BLaER1 (cell line): ENCODE data around the gene LRP6.

Experiments
- H3K27ac ChIP-seq: shearing (Covaris generic); formaldehyde crosslinking; 2 replicates; pipeline ENCODE4 v1.8.1; 2022
- H3K27me3 ChIP-seq: shearing (Covaris generic); formaldehyde crosslinking; 2 replicates; pipeline ENCODE4 v1.8.1; 2022
- H3K36me3 ChIP-seq: shearing (Covaris generic); formaldehyde crosslinking; 2 replicates; pipeline ENCODE4 v1.8.1; 2022
- H3K4me1 ChIP-seq: shearing (Covaris generic); formaldehyde crosslinking; 2 replicates; pipeline ENCODE4 v1.8.1; 2022
- H3K4me2 ChIP-seq: shearing (Covaris generic); formaldehyde crosslinking; 2 replicates; pipeline ENCODE4 v1.8.1; 2022
- H3K4me3 ChIP-seq: shearing (Covaris generic); formaldehyde crosslinking; 2 replicates; pipeline ENCODE4 v1.8.1; 2022
- H3K9ac ChIP-seq: shearing (Covaris generic); formaldehyde crosslinking; 2 replicates; pipeline ENCODE4 v1.8.1; 2022
- H3K9me3 ChIP-seq: shearing (Covaris generic); formaldehyde crosslinking; 2 replicates; pipeline ENCODE4 v1.8.1; 2022
- H4K20me1 ChIP-seq: shearing (Covaris generic); formaldehyde crosslinking; 2 replicates; pipeline ENCODE4 v1.8.1; 2022
- Cebpa-rat ChIP-seq: shearing (Covaris generic); IDR thresholded peaks from 2 replicates; pipeline ENCODE4 v1.8.1; 2022

Gene LRP6

DNA sequence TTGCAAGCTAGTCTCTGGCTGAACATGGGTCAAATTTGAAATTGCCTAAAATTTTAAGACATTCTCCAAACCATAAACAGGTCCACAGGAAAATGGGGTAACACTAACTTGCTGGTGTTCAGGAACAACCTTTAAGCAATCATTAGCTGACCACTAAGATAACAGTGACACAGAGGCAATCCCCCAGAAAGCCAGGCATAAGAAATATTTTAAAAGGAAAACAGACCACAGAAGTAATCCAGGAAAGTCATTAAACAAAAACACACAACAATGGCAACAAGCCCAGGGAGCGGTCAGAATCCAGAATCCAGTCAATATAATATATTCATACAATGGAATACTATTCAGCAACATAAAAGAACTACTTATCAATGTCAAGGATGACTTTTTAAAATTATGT, 59.1 kb downstream of the LRP6 start:
- Histone ChIP-seq H3K4me1 (no peaks in the 10 kb centered on the region), H3K27me3 (no peaks in the 10 kb centered on the region), H4K20me1 (peaks cover 65% of the 10 kb centered on the region; the same call in 1 of the 2 replicates), H3K4me3 (no peak overlapping the region), H3K27ac (no peak overlapping the region), H3K9ac (no peak overlapping the region), H3K36me3 (peaks cover 17% of the 10 kb centered on the region), H3K4me2 (no peak overlapping the region), H3K9me3 (peaks cover 3% of the 10 kb centered on the region; the same call in 1 of the 2 replicates)
- TF ChIP-seq Cebpa-rat = no peak

DNA sequence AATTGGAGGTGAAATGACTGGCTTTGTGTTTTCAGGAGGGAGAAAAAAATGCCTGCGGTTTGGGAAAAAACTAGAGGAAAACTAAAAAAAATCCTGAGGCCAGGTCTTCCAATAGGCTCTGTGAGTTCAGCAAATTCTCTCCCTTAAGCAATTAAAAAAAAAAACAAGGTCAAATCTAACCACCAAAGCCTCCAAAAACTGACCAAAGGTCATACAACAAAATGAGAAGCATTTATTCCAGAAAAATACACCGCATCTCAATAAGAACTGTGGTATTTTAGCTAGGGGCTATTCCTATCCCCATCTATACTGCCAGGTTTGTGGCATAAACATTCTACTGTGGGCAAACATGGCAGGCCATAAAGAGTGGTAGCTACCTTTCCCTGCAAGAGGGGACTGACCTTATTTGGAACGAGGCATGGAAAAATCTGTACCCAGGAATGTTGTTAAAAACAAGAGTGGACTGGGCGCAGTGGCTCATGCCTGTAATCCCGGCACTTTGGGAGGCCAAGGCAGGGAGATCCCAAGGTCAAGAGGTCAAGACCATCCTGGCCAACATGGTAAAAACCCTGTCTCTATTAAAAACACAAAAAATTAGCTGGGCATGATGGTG, 60.0 kb downstream of the LRP6 start:
- H3K27ac ChIP-seq = no peak overlapping the region
- peaks cover 3% of the 10 kb centered on the region; the same call in 1 of the 2 replicates for H3K9me3 ChIP-seq
- no peaks in the 10 kb centered on the region for H3K27me3 ChIP-seq
- no peak overlapping the region for H3K4me3 ChIP-seq
- H4K20me1 ChIP-seq = peaks cover 62% of the 10 kb centered on the region; the same call in 1 of the 2 replicates
- H3K9ac ChIP-seq = no peak overlapping the region
- no peak for TF ChIP-seq Cebpa-rat
- no peaks in the 10 kb centered on the region for H3K4me1 ChIP-seq
- no peak overlapping the region for H3K4me2 ChIP-seq
- peaks cover 26% of the 10 kb centered on the region for H3K36me3 ChIP-seq

DNA sequence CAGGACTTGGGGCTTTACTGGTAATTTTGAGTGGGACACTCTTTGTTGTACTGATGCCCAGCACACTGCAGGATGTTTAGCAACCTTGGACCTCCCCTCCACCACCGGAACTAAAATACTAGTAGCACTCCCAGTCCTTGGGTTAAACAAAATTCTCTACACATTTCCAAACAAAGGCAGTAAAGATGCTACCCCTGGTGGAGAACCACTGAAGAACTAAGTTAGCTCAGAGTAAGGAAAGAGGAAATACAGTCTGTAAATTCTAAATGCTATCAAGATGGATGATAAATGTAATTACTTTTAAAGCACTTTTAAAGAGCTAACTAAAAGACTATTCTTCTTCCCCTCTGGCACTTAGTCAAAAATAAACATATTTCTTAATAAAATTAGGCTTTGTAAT, 64.1 kb downstream of the LRP6 start:
- H3K4me1 ChIP-seq = no peaks in the 10 kb centered on the region
- peaks cover 33% of the 10 kb centered on the region for H3K9me3 ChIP-seq
- no peak for TF ChIP-seq Cebpa-rat
- H3K4me2 ChIP-seq = no peak overlapping the region
- no peaks in the 10 kb centered on the region for H3K27me3 ChIP-seq
- peaks cover 61% of the 10 kb centered on the region for H3K36me3 ChIP-seq
- peaks cover 30% of the 10 kb centered on the region; the same call in 1 of the 2 replicates for H4K20me1 ChIP-seq
- no peak overlapping the region for H3K4me3 ChIP-seq
- H3K9ac ChIP-seq = no peak overlapping the region
- H3K27ac ChIP-seq = no peak overlapping the region

DNA sequence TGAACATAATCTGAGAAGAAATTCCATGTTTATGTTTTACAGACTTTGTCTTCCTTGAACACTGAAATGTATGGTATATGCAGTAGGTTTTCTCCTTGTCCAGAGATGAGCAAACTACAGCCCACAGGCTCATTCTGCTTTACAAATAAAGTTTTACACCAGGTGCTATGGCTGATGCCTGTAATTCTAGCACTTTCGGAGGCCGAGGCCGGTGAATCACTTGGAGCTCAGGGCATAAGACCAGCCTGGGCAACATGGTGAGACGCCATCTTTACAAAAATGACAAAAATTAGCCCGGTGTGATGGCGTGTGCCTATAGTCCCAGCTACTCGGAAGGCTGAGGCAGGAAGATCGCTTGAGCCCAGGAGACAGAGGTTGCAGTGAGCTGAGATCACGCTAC, 64.7 kb downstream of the LRP6 start:
- no peaks in the 10 kb centered on the region for H3K4me1 ChIP-seq
- H3K27ac ChIP-seq = no peak overlapping the region
- H3K4me3 ChIP-seq = no peak overlapping the region
- no peak overlapping the region for H3K9ac ChIP-seq
- peaks cover 67% of the 10 kb centered on the region for H3K36me3 ChIP-seq
- TF ChIP-seq Cebpa-rat = no peak
- peaks cover 40% of the 10 kb centered on the region for H3K9me3 ChIP-seq
- no peaks in the 10 kb centered on the region for H3K27me3 ChIP-seq
- H3K4me2 ChIP-seq = no peak overlapping the region
- H4K20me1 ChIP-seq = peaks cover 23% of the 10 kb centered on the region; the same call in 1 of the 2 replicates

DNA sequence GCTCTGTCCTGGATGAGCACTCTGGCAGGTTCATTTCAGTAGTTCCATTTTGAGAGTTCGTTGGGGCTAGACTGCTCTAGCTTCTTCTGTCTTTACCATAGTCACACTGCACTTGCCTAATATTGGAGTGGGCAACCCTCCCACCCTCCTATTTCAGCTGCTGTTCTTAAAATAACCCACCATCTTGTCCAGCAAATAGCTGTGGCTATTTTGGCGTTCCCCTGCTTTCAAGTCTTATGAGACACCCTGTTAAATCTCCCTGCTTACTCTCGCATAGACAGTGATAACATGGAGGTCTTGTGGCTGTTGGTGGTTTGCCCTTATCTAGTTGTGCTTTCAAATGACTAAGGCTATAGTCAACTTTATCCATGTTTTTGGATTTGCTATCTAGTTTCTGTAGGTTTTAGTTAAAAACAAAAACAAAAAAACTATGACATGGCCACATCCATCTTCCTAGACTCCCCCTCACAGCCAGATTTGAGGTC, 65.5 kb downstream of the LRP6 start:
- Histone ChIP-seq H3K4me3 (no peak overlapping the region), H3K4me1 (no peaks in the 10 kb centered on the region), H3K9me3 (peaks cover 42% of the 10 kb centered on the region), H3K9ac (no peak overlapping the region), H4K20me1 (peaks cover 15% of the 10 kb centered on the region; the same call in 1 of the 2 replicates), H3K36me3 (peaks cover 75% of the 10 kb centered on the region), H3K27ac (no peak overlapping the region), H3K4me2 (no peak overlapping the region), H3K27me3 (no peaks in the 10 kb centered on the region)
- no peak for TF ChIP-seq Cebpa-rat

DNA sequence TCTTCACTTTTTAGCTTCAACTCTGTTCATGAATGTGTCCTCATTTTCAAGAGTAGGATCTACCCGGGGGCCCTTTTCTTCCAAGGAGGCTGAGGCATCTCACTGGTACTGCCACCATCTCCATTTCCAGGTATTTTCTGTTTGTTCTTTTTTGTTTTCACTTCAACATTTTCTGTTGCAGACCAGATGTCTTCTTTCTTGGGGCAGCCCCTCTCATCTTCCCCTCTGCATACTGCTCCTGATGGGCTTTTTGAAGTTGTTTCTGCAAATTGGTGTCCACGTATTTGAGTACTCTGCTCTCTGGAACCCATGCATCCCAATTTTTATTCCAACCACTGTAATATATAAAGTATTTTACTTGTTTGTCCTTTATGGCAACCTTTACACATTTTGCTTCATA, 66.5 kb downstream of the LRP6 start:
- H3K4me2 ChIP-seq = no peak overlapping the region
- no peaks in the 10 kb centered on the region for H3K4me1 ChIP-seq
- H3K27ac ChIP-seq = no peak overlapping the region
- no peak overlapping the region for H3K9ac ChIP-seq
- no peak overlapping the region for H3K4me3 ChIP-seq
- TF ChIP-seq Cebpa-rat = no peak
- peaks cover 79% of the 10 kb centered on the region for H3K36me3 ChIP-seq
- no peaks in the 10 kb centered on the region for H3K27me3 ChIP-seq
- H4K20me1 ChIP-seq = 0 out of 2 replicates have a peak, but pooled peaks cover 6% of the 10 kb centered on the region
- H3K9me3 ChIP-seq = peaks cover 50% of the 10 kb centered on the region

DNA sequence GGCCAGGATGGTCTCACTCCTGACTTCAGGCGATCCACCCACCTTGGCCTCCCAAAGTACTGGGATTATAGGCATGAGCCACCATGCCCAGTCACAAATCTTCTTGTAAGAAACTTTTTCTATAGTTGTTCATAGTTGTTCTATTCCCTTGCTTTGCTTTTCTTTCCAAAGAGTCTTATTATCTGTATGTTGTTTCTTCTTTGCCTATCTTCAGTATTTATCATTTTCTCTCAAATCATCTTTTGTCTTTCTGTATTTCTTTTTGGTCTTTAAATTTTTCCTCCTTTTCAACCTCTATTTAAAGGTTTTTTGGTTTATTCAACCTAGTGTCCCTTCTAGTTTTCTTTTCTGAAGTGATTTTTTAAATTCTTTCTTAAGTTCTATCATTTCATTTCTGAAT, 68.7 kb downstream of the LRP6 start:
- Histone ChIP-seq H3K27ac (no peak overlapping the region), H3K4me3 (no peak overlapping the region), H4K20me1 (0 out of 2 replicates have a peak, but pooled peaks cover 12% of the 10 kb centered on the region), H3K4me1 (no peaks in the 10 kb centered on the region), H3K4me2 (no peak overlapping the region), H3K27me3 (no peaks in the 10 kb centered on the region), H3K9ac (no peak overlapping the region), H3K36me3 (peaks cover 73% of the 10 kb centered on the region), H3K9me3 (peaks cover 50% of the 10 kb centered on the region)
- no peak for TF ChIP-seq Cebpa-rat

DNA sequence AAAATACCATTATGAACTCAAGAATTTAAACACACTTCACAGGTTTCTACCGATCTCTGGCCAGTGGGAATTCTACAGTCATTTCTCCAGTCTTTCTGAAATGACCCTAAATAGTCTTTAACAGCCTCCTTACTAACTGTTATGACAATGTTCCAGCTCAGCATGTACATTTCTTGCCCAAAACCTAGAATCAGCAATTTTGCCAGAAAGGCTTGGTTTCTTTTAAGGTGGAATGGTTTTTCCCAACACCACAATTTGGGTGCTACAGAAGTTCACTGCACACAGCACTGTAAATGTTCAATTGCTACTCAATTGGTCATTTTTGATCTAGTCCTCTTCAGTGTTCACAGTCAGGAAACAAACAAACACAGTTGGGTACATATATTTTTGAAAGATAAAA, 69.7 kb downstream of the LRP6 start:
- Histone ChIP-seq H3K4me3 (no peak overlapping the region), H3K27ac (no peak overlapping the region), H3K36me3 (peaks cover 63% of the 10 kb centered on the region), H3K9me3 (peaks cover 50% of the 10 kb centered on the region), H3K9ac (no peak overlapping the region), H3K4me2 (no peak overlapping the region), H3K27me3 (no peaks in the 10 kb centered on the region), H3K4me1 (no peaks in the 10 kb centered on the region), H4K20me1 (peaks cover 12% of the 10 kb centered on the region; the same call in 1 of the 2 replicates)
- TF ChIP-seq Cebpa-rat = no peak

DNA sequence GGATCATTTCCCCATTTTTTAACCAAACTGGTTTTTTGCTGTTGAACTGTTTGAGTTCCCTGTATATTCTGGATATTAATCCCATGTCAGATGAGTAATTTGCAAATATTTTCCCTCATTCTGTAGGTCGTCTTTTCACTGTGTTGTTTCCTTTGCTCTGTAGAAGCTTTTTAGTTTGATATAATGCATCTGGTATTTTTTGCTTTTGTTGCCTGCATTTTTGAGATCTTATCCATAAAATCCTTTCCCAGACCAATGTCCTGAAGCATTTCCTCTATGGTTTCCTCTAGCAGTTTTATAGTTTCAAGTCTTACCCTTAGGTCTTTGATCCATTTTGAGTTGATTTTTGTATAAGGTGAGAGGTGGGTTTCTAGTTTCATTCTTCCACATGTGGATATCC, 71.3 kb downstream of the LRP6 start:
- Histone ChIP-seq H3K9me3 (peaks cover 47% of the 10 kb centered on the region), H3K27ac (no peak overlapping the region), H3K27me3 (no peaks in the 10 kb centered on the region), H4K20me1 (peaks cover 17% of the 10 kb centered on the region; the same call in 1 of the 2 replicates), H3K4me3 (no peak overlapping the region), H3K9ac (no peak overlapping the region), H3K4me1 (no peaks in the 10 kb centered on the region), H3K36me3 (peaks cover 54% of the 10 kb centered on the region), H3K4me2 (no peak overlapping the region)
- no peak for TF ChIP-seq Cebpa-rat

DNA sequence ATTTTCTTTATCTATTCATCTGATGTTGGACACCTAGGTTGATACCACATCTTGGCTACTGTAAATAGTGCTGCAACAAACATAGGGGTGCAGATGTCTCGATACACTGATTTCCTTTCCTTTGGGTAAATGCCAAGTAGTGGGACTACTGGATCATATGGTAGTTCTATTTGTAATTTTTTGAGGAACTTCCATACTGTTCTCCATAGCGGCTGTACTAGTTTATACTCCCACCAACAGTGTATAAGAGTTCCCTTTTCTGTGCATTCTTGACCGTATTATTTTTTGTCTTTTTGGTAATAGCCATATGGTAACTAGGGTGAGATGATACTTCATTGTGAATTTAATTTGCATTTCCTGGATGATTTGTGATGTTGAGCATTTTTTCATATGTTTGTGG, 71.8 kb downstream of the LRP6 start:
- H3K9ac ChIP-seq = no peak overlapping the region
- no peak for TF ChIP-seq Cebpa-rat
- no peaks in the 10 kb centered on the region for H3K4me1 ChIP-seq
- H4K20me1 ChIP-seq = peaks cover 17% of the 10 kb centered on the region; the same call in 1 of the 2 replicates
- H3K27ac ChIP-seq = no peak overlapping the region
- no peak overlapping the region for H3K4me2 ChIP-seq
- peaks cover 43% of the 10 kb centered on the region for H3K9me3 ChIP-seq
- peaks cover 54% of the 10 kb centered on the region for H3K36me3 ChIP-seq
- H3K4me3 ChIP-seq = no peak overlapping the region
- no peaks in the 10 kb centered on the region for H3K27me3 ChIP-seq
